Measurements from ENCODE around the gene IFNG. TPM values are rescaled to one million over a fixed set of nuclear protein-coding genes. Genes with fewer than 3 reads are reported as not detected.

The IFNG gene
- total RNA-seq, 1 donor = not detected

DNA sequence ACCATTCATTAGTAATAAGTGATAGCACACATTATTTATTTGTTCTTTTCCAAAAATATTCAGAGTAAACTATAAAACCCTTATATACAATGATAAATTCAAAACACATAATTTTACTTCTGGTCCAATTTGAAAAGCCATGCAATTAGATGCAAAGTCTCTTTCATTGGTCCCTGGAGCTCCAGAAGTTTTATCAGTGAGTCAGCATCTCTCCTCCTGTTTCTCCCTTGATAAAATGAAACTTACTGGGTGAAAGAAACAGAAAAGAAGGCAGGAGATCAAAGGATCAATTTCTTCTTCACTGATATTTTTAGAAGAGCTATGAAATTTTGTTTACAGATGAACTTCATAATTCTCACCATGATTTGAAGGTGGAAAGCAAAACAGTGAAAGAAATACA, 47.5 kb downstream of the IFNG start:
- TF ChIP-seq, protein P1, sequence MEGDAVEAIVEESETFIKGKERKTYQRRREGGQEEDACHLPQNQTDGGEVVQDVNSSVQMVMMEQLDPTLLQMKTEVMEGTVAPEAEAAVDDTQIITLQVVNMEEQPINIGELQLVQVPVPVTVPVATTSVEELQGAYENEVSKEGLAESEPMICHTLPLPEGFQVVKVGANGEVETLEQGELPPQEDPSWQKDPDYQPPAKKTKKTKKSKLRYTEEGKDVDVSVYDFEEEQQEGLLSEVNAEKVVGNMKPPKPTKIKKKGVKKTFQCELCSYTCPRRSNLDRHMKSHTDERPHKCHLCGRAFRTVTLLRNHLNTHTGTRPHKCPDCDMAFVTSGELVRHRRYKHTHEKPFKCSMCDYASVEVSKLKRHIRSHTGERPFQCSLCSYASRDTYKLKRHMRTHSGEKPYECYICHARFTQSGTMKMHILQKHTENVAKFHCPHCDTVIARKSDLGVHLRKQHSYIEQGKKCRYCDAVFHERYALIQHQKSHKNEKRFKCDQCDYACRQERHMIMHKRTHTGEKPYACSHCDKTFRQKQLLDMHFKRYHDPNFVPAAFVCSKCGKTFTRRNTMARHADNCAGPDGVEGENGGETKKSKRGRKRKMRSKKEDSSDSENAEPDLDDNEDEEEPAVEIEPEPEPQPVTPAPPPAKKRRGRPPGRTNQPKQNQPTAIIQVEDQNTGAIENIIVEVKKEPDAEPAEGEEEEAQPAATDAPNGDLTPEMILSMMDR (IDR thresholded peaks at IDR 0.05; ENCODE audit: insufficient read depth, low read depth, low read length) = no peak
- no peak for DNase-seq (ENCODE audit: low read depth)
- no peak overlapping the region for H3K4me3 ChIP-seq (ENCODE audit: low read depth, low read length)

DNA sequence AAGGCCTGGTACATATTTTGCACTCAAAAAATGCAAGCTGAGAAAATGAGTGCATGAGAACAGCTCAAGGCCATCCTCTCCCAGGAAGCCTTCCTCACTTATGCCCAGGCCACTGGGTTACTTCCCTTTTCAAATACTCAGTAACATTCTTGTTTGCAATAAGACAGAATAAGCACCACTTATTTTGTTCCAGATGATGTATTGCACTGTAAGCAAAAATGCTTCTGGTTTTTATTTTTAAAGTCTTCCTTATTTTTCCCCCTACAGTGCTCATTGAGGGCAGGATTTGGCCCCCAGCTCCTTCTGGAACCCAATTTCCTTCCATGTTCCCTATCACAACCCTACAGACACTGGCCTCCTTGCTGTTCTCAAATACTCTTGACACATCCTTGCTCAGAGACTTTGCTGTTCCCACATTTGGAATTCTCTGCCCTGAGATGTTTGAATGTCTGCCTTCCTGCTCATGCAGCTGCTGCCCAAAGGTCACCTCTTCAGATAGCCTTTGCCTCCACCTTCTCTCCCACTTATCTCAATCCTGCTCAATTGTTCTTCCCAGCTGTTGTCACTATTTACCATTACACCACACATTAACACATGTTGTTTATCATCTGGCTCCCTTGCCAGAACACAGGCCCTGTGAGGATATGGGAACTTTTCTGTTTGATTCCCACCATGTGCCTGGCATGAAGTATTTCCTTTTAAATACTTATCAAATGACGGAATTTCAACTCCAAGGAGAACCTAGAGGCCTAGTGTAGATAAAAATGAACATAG, 49.9 kb downstream of the IFNG start:
- no peak for DNase-seq (ENCODE audit: low read depth)
- TF ChIP-seq, protein P1 (IDR thresholded peaks at IDR 0.05; ENCODE audit: insufficient read depth, low read depth, low read length) = no peak
- H3K4me3 ChIP-seq (ENCODE audit: low read depth, low read length) = no peak overlapping the region

DNA sequence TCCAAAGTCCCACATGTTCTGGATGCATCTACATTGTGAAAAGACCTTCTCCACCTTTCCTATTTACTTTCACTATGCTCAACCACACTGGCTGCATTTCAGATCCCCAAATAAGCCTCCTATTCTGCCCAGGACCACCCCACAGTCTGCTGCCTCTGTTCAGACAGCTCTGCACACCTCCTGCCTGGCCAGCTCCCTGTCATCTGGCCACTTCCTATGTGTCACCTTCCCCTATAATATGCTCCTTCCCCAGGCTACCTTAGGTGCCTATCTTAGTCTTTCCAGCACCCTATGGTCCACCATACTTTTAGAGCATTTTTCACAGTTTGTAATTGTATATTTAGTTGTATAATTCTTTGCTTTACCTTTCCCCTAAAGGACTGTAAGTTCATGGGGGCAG, 50.5 kb downstream of the IFNG start:
- TF ChIP-seq, protein P1 (IDR thresholded peaks at IDR 0.05; ENCODE audit: insufficient read depth, low read depth, low read length) = no peak
- no peak overlapping the region for H3K4me3 ChIP-seq (ENCODE audit: low read depth, low read length)
- DNase-seq (ENCODE audit: low read depth) = no peak

GRCh38 chr12:68106660-68107059, 52.9 kb downstream of the IFNG start:
- TF ChIP-seq, protein P1 (IDR thresholded peaks at IDR 0.05; ENCODE audit: insufficient read depth, low read depth, low read length) = no peak
- no peak for DNase-seq (ENCODE audit: low read depth)
- no peak overlapping the region for H3K4me3 ChIP-seq (ENCODE audit: low read depth, low read length)

DNA sequence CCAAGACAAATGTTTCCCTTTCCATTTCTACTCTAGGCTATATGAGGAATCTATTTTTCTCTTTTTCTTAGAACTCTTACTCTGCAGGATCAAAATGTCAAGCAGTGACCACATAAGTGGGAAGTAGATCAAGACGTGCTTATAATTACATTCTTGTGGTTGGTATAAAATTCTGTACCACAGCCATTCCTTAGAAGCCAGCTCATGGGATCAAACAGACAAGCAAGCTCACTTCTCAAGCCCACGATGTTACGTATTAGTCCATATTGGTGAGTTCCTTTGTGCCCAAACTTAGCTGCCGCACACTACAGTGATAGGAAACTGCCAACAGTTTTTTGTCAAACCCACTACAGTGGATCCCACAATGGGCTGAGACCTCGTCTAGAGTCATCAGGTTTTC, 53.4 kb downstream of the IFNG start:
- DNase-seq (ENCODE audit: low read depth) = peak; percentile 4
- no peak overlapping the region for H3K4me3 ChIP-seq (ENCODE audit: low read depth, low read length)
- TF ChIP-seq, protein P1 (IDR thresholded peaks at IDR 0.05; ENCODE audit: insufficient read depth, low read depth, low read length) = no peak

Other genes starting within 250 kb of the IFNG start
- gene IFNG-AS1, start 170.3 kb downstream of the IFNG start, total RNA-seq = not detected in 2 replicates
- not detected in 2 replicates for gene IL26, start 66.1 kb upstream of the IFNG start, total RNA-seq
- gene IL22, start 93.9 kb upstream of the IFNG start, total RNA-seq = not detected in 2 replicates
- 13.0 and 13.5 TPM in 2 replicates for gene MDM1, start 172.6 kb upstream of the IFNG start, total RNA-seq